Muscle layer of colon (tissue), 2 donors: ENCODE data around the gene ADCK2.
"Not testable (repeated sequence)": the region's sequence is repeated elsewhere in the genome, so short reads cannot be mapped to it uniquely, and the experiment has no call there.

ENCODE experiments used
- H3K27ac ChIP-seq: one replicate; pipeline ENCODE4 v1.7.0; 2013; ENCODE audit warnings: low read depth, mild to moderate bottlenecking, low read length, moderate library complexity
- H3K27me3 ChIP-seq, 2 donors: one replicate each; pipeline ENCODE4 v1.7.0; 2013; ENCODE audit warnings: low read length in 2 of 2, mild to moderate bottlenecking in 2 of 2; ENCODE audit not compliant: insufficient read depth in 2 of 2, control insufficient read depth in 1 of 2
- H3K36me3 ChIP-seq: one replicate; pipeline ENCODE4 v1.7.0; 2013; ENCODE audit warnings: mild to moderate bottlenecking, low read length; ENCODE audit not compliant: insufficient read depth
- H3K4me1 ChIP-seq: one replicate; pipeline ENCODE4 v1.7.0; 2013; ENCODE audit warnings: mild to moderate bottlenecking, low read length; ENCODE audit not compliant: insufficient read depth
- H3K4me3 ChIP-seq, 2 donors: one replicate each; pipeline ENCODE4 v1.7.0; 2013; ENCODE audit warnings: low read length in 2 of 2, low read depth in 1 of 2, mild to moderate bottlenecking in 1 of 2, moderate library complexity in 1 of 2
- H3K9ac ChIP-seq: one replicate; pipeline ENCODE4 v1.7.0; 2013; ENCODE audit warnings: low read length
- H3K9me3 ChIP-seq: one replicate; pipeline ENCODE4 v1.7.0; 2013; ENCODE audit warnings: mild to moderate bottlenecking, low read length
- donor health status: abdominal sarcoma.
- donor health status: Adenocarcinoma of cecum.

ADCK2 gene

GRCh38 chr7:140688341-140688740 lies 15.6 kb downstream of the ADCK2 start:
- no peak overlapping the region for H3K9ac ChIP-seq
- no peak overlapping the region for H3K4me3 ChIP-seq
- H3K27me3 ChIP-seq, result no peaks in the 10 kb centered on the region
- no peak overlapping the region for H3K27ac ChIP-seq
- H3K36me3 ChIP-seq, result peaks cover 18% of the 10 kb centered on the region
- H3K4me1 ChIP-seq, result no peaks in the 10 kb centered on the region
- no peaks in the 10 kb centered on the region for H3K9me3 ChIP-seq

- H3K36me3 ChIP-seq, result peaks cover 12% of the 10 kb centered on the region
- no peaks in the 10 kb centered on the region for H3K4me1 ChIP-seq
- no peak overlapping the region for H3K4me3 ChIP-seq
- H3K27ac ChIP-seq, result no peak overlapping the region
- H3K9ac ChIP-seq, result no peak overlapping the region
- H3K27me3 ChIP-seq, result no peaks in the 10 kb centered on the region
- no peaks in the 10 kb centered on the region for H3K9me3 ChIP-seq
Measured at GRCh38 chr7:140689199-140690152, 16.7 kb downstream of the ADCK2 start.

- no peaks in the 10 kb centered on the region for H3K9me3 ChIP-seq
- peaks cover 6% of the 10 kb centered on the region for H3K4me1 ChIP-seq
- no peak overlapping the region for H3K9ac ChIP-seq
- H3K27ac ChIP-seq, result no peak overlapping the region
- no peak overlapping the region for H3K4me3 ChIP-seq
- no peaks in the 10 kb centered on the region for H3K27me3 ChIP-seq
- H3K36me3 ChIP-seq, result peaks cover 12% of the 10 kb centered on the region
Measured at GRCh38 chr7:140691376-140692045, 18.8 kb downstream of the ADCK2 start.

- not testable (repeated sequence) for H3K27me3 ChIP-seq, H3K9me3 ChIP-seq, H3K9ac ChIP-seq, H3K27ac ChIP-seq, H3K36me3 ChIP-seq, H3K4me3 ChIP-seq
- peaks cover 19% of the 10 kb centered on the region for H3K4me1 ChIP-seq
Measured at GRCh38 chr7:140693849-140694248, 21.1 kb downstream of the ADCK2 start.

- Histone ChIP-seq H3K9ac (no peak overlapping the region), H3K27me3 (no peaks in the 10 kb centered on the region), H3K36me3 (peaks cover 4% of the 10 kb centered on the region), H3K27ac (no peak overlapping the region), H3K4me3 (no peak overlapping the region), H3K4me1 (peaks cover 19% of the 10 kb centered on the region), H3K9me3 (no peaks in the 10 kb centered on the region)
Measured at GRCh38 chr7:140694592-140694991, 21.8 kb downstream of the ADCK2 start.

GRCh38 chr7:140695381-140695780 lies 22.6 kb downstream of the ADCK2 start:
- no peaks in the 10 kb centered on the region for H3K36me3 ChIP-seq
- no peaks in the 10 kb centered on the region for H3K9me3 ChIP-seq
- H3K27ac ChIP-seq, result no peak overlapping the region
- H3K27me3 ChIP-seq, result no peaks in the 10 kb centered on the region
- H3K4me3 ChIP-seq, result no peak overlapping the region
- no peak overlapping the region for H3K9ac ChIP-seq
- peaks cover 19% of the 10 kb centered on the region for H3K4me1 ChIP-seq

- Histone ChIP-seq H3K9ac (peak overlapping the region; percentile 56), H3K4me3 (peak overlapping the region; percentile 18 to 92), H3K27me3 (no peaks in the 10 kb centered on the region), H3K9me3 (no peaks in the 10 kb centered on the region), H3K4me1 (peaks cover 19% of the 10 kb centered on the region), H3K27ac (peak overlapping the region; percentile 93), H3K36me3 (no peaks in the 10 kb centered on the region)
Measured at GRCh38 chr7:140696024-140696679, 23.4 kb downstream of the ADCK2 start.

- Histone ChIP-seq H3K36me3 (no peaks in the 10 kb centered on the region), H3K9me3 (no peaks in the 10 kb centered on the region), H3K4me3 (peak within 1 kb of the TSS; percentile 92 to 96), H3K27ac (peak within 1 kb of the TSS; percentile 93), H3K9ac (peak within 1 kb of the TSS; percentile 56), H3K27me3 (no peaks in the 10 kb centered on the region), H3K4me1 (peaks cover 19% of the 10 kb centered on the region)
Measured at GRCh38 chr7:140696680-140697446, 24.1 kb downstream of the ADCK2 start, which contains the start of gene NDUFB2. NDUFB2 (plus strand) TSS chr7:140696708; CDS start chr7:140696745, 37 bp downstream.

- no peaks in the 10 kb centered on the region for H3K36me3 ChIP-seq
- H3K9me3 ChIP-seq, result no peaks in the 10 kb centered on the region
- peak overlapping the region; percentile 92 to 96 for H3K4me3 ChIP-seq
- H3K9ac ChIP-seq, result peak overlapping the region; percentile 42
- peaks cover 19% of the 10 kb centered on the region for H3K4me1 ChIP-seq
- H3K27ac ChIP-seq, result peak overlapping the region; percentile 93
- H3K27me3 ChIP-seq, result no peaks in the 10 kb centered on the region
Measured at GRCh38 chr7:140697447-140698143, 24.9 kb downstream of the ADCK2 start.

- Histone ChIP-seq H3K9ac (no peak overlapping the region), H3K4me1 (peaks cover 19% of the 10 kb centered on the region), H3K4me3 (peak overlapping the region in 1 of 2 donors; percentile 7), H3K36me3 (no peaks in the 10 kb centered on the region), H3K9me3 (no peaks in the 10 kb centered on the region), H3K27me3 (no peaks in the 10 kb centered on the region), H3K27ac (no peak overlapping the region)
Measured at GRCh38 chr7:140698477-140698876, 25.7 kb downstream of the ADCK2 start.
